Upper lobe of left lung (tissue), 4 donors: Measurements from ENCODE around the gene RALGAPB.

Experiments used
- CTCF ChIP-seq, 6 experiments: fragments of 450-650 bp in 4 of 6; fragments of 200-600 bp in 2 of 6; sonication (generic) in 2 of 6; IDR thresholded peaks; one replicate each; pipeline ENCODE4 v1.5.1; 2016 to 2019; ENCODE audit warnings: antibody characterized with exemption in 6 of 6
- EP300 ChIP-seq, 4 donors: sonication (generic); formaldehyde crosslinking; IDR thresholded peaks; one replicate each; pipeline ENCODE4 v1.5.1; 2017; ENCODE audit warnings: antibody characterized with exemption in 4 of 4, control low read depth in 2 of 4
- POLR2A ChIP-seq, 4 donors: fragments of 450-650 bp; IDR thresholded peaks; one replicate each; pipeline ENCODE4 v1.5.1; 2016 to 2017; ENCODE audit warnings: antibody characterized with exemption in 4 of 4, mild to moderate bottlenecking in 2 of 4

DNA sequence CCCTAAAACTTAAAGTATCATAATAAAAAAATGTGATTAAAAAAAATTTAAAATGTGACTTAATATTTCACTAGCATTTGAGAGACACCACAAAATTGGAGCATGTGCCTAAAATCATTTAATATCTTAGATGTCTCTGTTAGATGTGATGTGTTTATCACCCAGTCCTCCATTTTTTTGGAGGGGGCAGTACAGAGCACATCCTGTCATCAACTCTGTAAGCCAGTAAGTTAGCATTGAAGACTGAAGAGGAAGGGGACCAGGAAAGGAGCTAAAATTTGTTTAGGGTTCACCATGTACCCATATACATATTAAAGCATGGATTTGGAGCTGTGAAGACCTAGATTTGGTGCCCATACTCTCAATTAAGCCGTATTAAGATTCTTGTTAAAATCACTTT is 77.6 kb downstream of the RALGAPB start:
- TF ChIP-seq CTCF (IDR thresholded peaks at IDR 0.05) (no peak), POLR2A (IDR thresholded peaks at IDR 0.05) (no peak), EP300 (IDR thresholded peaks at IDR 0.05) (no peak)
